Testis (tissue), 3 donors: Measurements from ENCODE around the gene DAAM2. TPM values are rescaled to one million over a fixed set of nuclear protein-coding genes. Genes with fewer than 3 reads are reported as not detected.

ENCODE experiments used
- DNase-seq: peaks from one replicate; pipeline ENCODE4 v3.0.0-alpha.2; 2019
- H3K27ac ChIP-seq, 2 donors: fragments of 200-600 bp; sonication (generic); one replicate each; pipeline ENCODE4 v1.5.1; 2019
- H3K27me3 ChIP-seq: fragments of 200-600 bp; sonication (generic); one replicate; pipeline ENCODE4 v1.5.1; 2019
- H3K36me3 ChIP-seq: fragments of 200-600 bp; sonication (generic); one replicate; pipeline ENCODE4 v1.5.1; 2017; ENCODE audit warnings: low read depth; ENCODE audit errors: missing control alignments
- H3K4me1 ChIP-seq: fragments of 200-600 bp; sonication (generic); one replicate; pipeline ENCODE4 v1.5.1; 2019
- H3K4me3 ChIP-seq, 2 donors: fragments of 200-600 bp; sonication (generic); one replicate each; pipeline ENCODE4 v1.5.1; 2017 to 2019
- H3K9me3 ChIP-seq: fragments of 200-600 bp; sonication (generic); one replicate; pipeline ENCODE4 v1.5.1; 2017
- POLR2A ChIP-seq: fragments of 450-650 bp; IDR thresholded peaks from one replicate; pipeline ENCODE4 v1.6.1; 2017; ENCODE audit warnings: antibody characterized with exemption, mild to moderate bottlenecking, moderate library complexity
- WGBS, 2 donors: methylation state at CpG; one replicate each; pipeline ENCODE4 v1.1.5; 2018; 5-methylcytosine and 5-hydroxymethylcytosine counted together
- intact Hi-C: fragments of 100-400 bp; cut with DNase I; formaldehyde crosslinking; loops from one replicate; pipeline ENCODE4 v1.15.1; 2023; ENCODE audit warnings: low total_unique reads
- polyA plus RNA-seq: library from polyadenylated mRNA; stranded (reverse); fragments of 350-450 nt; fragmentation: Illumina TruSeq; extraction: RNeasy Lipid Tissue Mini Kit (QIAGEN cat#74804); gene quantifications from one replicate; pipeline ENCODE4 v1.2.3, GENCODE V29; 2014; ENCODE audit warnings: low read depth, low replicate concordance; ENCODE audit not compliant: insufficient read depth
- total RNA-seq, 2 donors: library from RNA; depleted of rRNA; stranded (reverse); fragments of >200 nt; gene quantifications; one replicate each; pipeline ENCODE4 v1.2.3, GENCODE V29; 2016
- TF ChIP-seq, protein P1 (sequence below), 3 experiments: fragments of 450-650 bp in 2 of 3; fragments of 200-600 bp in 1 of 3; sonication (generic) in 1 of 3; IDR thresholded peaks; one replicate each; pipeline ENCODE4 v1.5.1; 2016 to 2019; ENCODE audit warnings: antibody characterized with exemption in 3 of 3, mild to moderate bottlenecking in 2 of 3, moderate library complexity in 1 of 3

Gene DAAM2
- total and polyA plus RNA-seq, 3 donors from 2014 or later: 37.4 to 66.1 (median 64.5) TPM

DNA sequence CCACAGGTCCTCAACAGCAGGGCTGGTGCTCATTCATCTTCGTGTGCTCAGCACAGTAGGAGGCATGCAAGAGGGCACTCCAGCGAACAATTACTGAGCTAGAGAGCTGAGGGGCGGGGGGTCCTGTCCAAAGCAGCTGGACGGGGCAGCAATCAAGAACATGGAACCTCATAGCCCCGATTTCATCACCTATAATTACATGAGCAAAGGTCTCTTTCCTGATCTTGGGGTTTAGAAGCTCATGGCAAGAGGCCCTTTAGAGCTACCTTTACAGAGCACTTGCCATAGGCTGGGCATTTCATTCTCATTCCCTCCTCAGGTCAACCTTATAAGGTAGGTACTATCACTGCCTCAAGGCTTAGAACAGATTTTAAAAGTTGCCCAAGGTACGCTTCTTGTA is 131.7 kb downstream of the DAAM2 start:
- TF ChIP-seq POLR2A: no peak
- TF ChIP-seq, protein P1, sequence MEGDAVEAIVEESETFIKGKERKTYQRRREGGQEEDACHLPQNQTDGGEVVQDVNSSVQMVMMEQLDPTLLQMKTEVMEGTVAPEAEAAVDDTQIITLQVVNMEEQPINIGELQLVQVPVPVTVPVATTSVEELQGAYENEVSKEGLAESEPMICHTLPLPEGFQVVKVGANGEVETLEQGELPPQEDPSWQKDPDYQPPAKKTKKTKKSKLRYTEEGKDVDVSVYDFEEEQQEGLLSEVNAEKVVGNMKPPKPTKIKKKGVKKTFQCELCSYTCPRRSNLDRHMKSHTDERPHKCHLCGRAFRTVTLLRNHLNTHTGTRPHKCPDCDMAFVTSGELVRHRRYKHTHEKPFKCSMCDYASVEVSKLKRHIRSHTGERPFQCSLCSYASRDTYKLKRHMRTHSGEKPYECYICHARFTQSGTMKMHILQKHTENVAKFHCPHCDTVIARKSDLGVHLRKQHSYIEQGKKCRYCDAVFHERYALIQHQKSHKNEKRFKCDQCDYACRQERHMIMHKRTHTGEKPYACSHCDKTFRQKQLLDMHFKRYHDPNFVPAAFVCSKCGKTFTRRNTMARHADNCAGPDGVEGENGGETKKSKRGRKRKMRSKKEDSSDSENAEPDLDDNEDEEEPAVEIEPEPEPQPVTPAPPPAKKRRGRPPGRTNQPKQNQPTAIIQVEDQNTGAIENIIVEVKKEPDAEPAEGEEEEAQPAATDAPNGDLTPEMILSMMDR (IDR thresholded peaks at IDR 0.05): no peak
- intact Hi-C loops: no loop called here
- DNase-seq: no peak
- no peaks in the 10 kb centered on the region for H3K27me3 ChIP-seq
- H3K36me3 ChIP-seq: no peaks in the 10 kb centered on the region
- 92% methylated on average over 6 of the region's 6 CpGs for WGBS, 2 donors
- H3K27ac ChIP-seq: no peak overlapping the region
- H3K4me3 ChIP-seq: no peak overlapping the region
- H3K4me1 ChIP-seq: no peaks in the 10 kb centered on the region
- H3K9me3 ChIP-seq: no peaks in the 10 kb centered on the region

GRCh38 chr6:39924283-39924682 is 132.1 kb downstream of the DAAM2 start:
- Histone ChIP-seq H3K27ac (no peak overlapping the region), H3K4me1 (no peaks in the 10 kb centered on the region), H3K36me3 (no peaks in the 10 kb centered on the region), H3K4me3 (no peak overlapping the region), H3K27me3 (no peaks in the 10 kb centered on the region), H3K9me3 (no peaks in the 10 kb centered on the region)
- intact Hi-C loops: no loop called here
- TF ChIP-seq, protein P1 (IDR thresholded peaks at IDR 0.05): no peak
- no peak for TF ChIP-seq POLR2A
- no peak for DNase-seq
- 66 to 98% methylated on average over 6 of the region's 6 CpGs for WGBS, 2 donors

- TF ChIP-seq, protein P1 (IDR thresholded peaks at IDR 0.05): no peak
- TF ChIP-seq POLR2A: no peak
- Histone ChIP-seq H3K27ac (no peak overlapping the region), H3K4me3 (no peak overlapping the region), H3K9me3 (no peaks in the 10 kb centered on the region), H3K4me1 (no peaks in the 10 kb centered on the region), H3K27me3 (no peaks in the 10 kb centered on the region), H3K36me3 (no peaks in the 10 kb centered on the region)
- intact Hi-C loops: no loop called here
- 93 to 94% methylated on average over 22 of the region's 22 CpGs for WGBS, 2 donors
- DNase-seq: no peak
Observed at GRCh38 chr6:39925191-39925930, 133.2 kb downstream of the DAAM2 start.

- H3K4me1 ChIP-seq: no peaks in the 10 kb centered on the region
- H3K27ac ChIP-seq: no peak overlapping the region
- WGBS, 2 donors: 86 to 90% methylated on average over 3 of the region's 3 CpGs
Observed at GRCh38 chr6:39925931-39926290, 133.7 kb downstream of the DAAM2 start.

More at GRCh38 chr6:39925931-39926290, 133.7 kb downstream of the DAAM2 start:
- intact Hi-C loops: no loop called here
- no peaks in the 10 kb centered on the region for H3K36me3 ChIP-seq
- no peak overlapping the region for H3K4me3 ChIP-seq
- no peak for DNase-seq
- TF ChIP-seq, protein P1 (IDR thresholded peaks at IDR 0.05): no peak
- TF ChIP-seq POLR2A: no peak
- H3K27me3 ChIP-seq: no peaks in the 10 kb centered on the region
- H3K9me3 ChIP-seq: no peaks in the 10 kb centered on the region
